G401 (cell line): ENCODE data around the gene KLHL24. TPM values are rescaled to one million over a fixed set of nuclear protein-coding genes. Genes with fewer than 3 reads are reported as not detected.
"Not testable (repeated sequence)": the region's sequence is repeated elsewhere in the genome, so short reads cannot be mapped to it uniquely, and the experiment has no call there.

Experiments used
- DNase-seq: peaks from one replicate; pipeline ENCODE4 v3.0.0-alpha.2; 2015; ENCODE audit warnings: low spot score
- in situ Hi-C: cut with HindIII; loops from 2 replicates; pipeline ENCODE4 v1.10.0; 2016; ENCODE audit warnings: low sequenced_read_pairs, mixed read lengths
- total RNA-seq: library from RNA; depleted of rRNA; stranded (reverse); fragments of >200 nt; shearing (Covaris generic); gene quantifications from 2 replicates; pipeline ENCODE4 v1.2.3, GENCODE V29; 2014

Gene KLHL24
- total RNA-seq, 1 experiment from 2014 or later: 26.8 TPM

GRCh38 chr3:183632725-183633124 lies 2.7 kb upstream of the KLHL24 start:
- in situ Hi-C loops, DNase-seq: not testable (repeated sequence)

GRCh38 chr3:183634707-183635106 lies 716 bp upstream of the KLHL24 start:
- no peak for DNase-seq
- in situ Hi-C loops: no loop called here

GRCh38 chr3:183635107-183635430 lies 354 bp upstream of the KLHL24 start:
- in situ Hi-C loops: no loop called here
- no peak for DNase-seq

DNA sequence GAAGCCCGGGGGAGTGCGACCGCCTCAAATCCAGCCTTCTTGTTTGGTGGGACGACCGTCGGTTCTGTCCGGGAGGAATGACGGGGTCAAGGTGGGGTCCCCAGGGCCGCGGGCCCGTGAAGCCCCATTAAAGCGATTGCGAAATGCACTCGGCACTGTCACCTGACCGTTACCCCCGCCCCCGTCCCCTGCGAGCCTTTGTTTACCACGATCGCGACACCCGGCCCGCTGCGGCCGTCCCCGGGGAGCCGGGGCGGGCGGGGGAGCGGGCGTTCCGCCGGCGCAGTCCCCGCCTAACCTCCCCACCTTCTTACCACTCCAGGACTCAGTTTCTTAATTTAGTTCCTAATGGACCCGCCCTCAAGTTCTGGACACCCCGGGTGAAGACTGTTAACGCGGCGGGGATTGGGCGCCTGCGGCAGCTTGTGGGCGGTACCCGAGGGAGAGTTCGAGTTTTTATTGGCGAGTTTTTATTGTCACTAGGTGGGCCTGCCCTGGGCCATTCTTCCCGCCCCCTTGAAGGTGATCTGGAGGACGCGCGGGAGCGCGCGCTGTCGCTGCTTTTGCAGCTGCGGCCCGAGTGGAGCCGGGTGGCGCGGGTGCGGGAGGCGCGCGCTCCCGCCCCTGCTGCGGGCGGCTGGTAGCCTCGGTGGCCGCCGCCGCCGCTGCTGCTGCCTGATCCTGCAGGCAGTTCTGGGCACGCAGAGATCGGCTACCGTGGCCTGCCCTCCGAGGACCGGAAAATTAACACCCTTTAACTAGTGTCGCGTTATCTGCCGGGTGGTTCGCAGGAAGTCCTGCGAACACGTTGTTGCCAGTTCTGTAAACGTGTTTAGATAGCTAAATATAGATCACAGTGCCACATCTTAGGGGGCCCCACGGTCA lies 1.0 kb downstream of the KLHL24 start:
- in situ Hi-C loops: no loop called here

DNA sequence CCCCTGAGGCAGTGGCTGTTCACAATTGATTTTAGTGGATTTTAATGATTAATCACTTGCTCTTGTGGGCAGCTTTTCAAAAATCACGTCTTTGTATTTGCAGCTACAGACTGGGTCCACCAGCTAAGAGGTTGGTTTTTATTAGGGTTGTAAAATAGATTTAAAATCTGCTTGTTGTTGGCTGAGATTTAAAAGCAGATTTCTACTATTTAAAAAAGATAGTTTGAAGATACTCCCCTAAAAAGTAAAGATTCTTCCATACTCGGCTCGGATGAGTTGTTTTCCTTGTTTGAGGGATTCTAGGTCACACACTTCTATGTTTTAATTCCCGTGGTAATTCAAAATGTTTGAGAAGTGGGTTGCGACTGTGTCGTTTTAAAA lies 1.7 kb downstream of the KLHL24 start:
- DNase-seq: no peak
- in situ Hi-C loops: no loop called here

More for the DNA sequence above, 1.0 kb downstream of the KLHL24 start:
- DNase-seq: peak; percentile 99

DNA sequence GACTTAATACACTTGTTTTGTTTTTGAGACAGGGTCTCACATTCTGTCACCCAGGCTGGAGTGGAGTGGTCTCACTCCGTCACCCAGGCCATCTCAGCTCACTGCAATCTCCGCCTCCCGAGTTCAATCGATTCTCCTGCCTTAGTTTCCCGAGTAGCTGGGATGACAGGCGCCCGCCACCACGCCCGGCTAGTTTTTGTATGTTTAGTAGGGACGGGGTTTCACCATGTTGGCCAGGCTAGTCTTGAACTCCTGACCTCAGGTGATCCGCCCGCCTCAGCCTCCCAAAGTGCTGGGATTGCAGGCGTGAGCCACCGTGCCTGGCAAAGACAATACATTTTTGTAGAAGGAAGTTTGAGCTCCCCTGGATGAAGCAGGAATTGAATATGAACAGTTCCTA lies 2.2 kb downstream of the KLHL24 start:
- DNase-seq, in situ Hi-C loops: not testable (repeated sequence)

- in situ Hi-C loops: no loop called here
- no peak for DNase-seq
Measured at GRCh38 chr3:183638101-183638852, 2.9 kb downstream of the KLHL24 start.

DNA sequence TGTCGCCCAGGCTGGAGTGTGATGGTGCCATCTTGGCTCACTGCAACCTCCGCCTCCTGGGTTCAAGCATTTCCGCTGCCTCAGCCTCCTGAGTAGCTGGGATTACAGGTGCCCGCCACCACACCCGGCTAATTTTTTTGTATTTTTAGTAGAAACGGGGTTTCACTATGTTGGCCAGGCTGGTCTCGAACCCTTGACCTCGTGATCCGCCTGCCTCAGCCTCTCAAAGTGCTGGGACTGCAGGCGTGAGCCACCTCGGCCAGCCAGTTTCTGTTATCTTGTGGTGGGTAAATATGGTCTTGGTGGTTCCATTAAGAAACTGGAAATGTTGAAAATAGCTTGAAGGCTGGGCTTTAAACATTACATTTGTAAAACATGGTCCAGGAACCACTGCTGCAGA lies 5.2 kb downstream of the KLHL24 start:
- DNase-seq, in situ Hi-C loops: not testable (repeated sequence)

DNA sequence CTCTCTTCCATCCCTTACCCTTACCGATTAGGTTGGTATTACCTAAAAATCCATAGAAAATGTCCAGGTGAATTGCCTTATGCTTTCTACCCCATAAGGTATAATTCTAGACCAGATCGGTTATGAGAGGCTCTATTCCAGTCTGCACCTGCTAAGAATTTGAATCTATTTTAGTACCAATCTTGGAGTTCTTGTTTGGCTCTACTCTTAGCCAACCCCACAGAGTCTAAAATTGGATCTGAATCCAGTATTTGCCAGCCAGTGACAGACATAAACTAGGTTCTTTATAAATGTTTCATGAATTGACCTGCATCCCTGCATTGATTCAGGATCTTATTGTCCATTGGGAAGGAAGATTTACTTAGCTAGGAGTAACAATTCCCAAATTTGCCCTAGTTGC lies 6.5 kb downstream of the KLHL24 start:
- in situ Hi-C loops: no loop called here

DNA sequence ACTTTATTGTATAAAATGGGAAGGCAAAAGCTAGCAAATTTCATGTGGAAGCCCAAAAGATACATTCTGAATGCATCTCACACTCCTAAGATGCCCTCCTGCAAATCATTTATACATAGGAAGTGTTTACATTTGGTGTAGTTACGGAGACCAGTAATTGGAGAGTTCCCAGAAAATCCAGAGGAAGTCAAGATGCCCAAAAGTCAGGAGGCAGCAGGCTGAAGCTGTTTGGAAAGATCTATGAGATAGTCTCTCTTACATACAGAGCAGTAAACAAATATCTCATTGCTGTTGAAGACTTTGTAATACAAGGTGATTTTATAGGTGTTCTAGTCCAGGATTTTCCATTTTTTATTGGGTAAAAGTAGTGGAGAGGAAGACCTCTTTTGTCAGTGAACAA lies 8.8 kb downstream of the KLHL24 start:
- in situ Hi-C loops: no loop called here
- DNase-seq: no peak

More for the DNA sequence above, 6.5 kb downstream of the KLHL24 start:
- no peak for DNase-seq

GRCh38 chr3:183645254-183645653 lies 9.8 kb downstream of the KLHL24 start:
- in situ Hi-C loops: no loop called here
- DNase-seq: no peak

DNA sequence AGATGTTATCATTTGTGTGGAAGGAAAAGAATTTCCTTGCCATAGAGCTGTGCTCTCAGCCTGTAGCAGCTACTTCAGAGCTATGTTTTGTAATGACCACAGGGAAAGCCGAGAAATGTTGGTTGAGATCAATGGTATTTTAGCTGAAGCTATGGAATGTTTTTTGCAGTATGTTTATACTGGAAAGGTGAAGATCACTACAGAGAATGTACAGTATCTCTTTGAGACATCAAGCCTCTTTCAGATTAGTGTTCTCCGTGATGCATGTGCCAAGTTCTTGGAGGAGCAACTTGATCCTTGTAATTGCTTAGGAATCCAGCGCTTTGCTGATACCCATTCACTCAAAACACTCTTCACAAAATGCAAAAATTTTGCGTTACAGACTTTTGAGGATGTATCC lies 15.1 kb downstream of the KLHL24 start:
- in situ Hi-C loops: no loop called here
- no peak for DNase-seq

GRCh38 chr3:183653209-183654064 lies 18.0 kb downstream of the KLHL24 start:
- no peak for DNase-seq
- in situ Hi-C loops: no loop called here

- no peak for DNase-seq
- in situ Hi-C loops: no loop called here
Measured at GRCh38 chr3:183654727-183655126, 19.3 kb downstream of the KLHL24 start.

GRCh38 chr3:183662099-183662498 lies 26.7 kb downstream of the KLHL24 start:
- DNase-seq: no peak
- in situ Hi-C loops: no loop called here

- in situ Hi-C loops: no loop called here
- DNase-seq: no peak
Measured at GRCh38 chr3:183664913-183665381, 29.5 kb downstream of the KLHL24 start.

GRCh38 chr3:183680061-183680460 lies 44.6 kb downstream of the KLHL24 start:
- in situ Hi-C loops: no loop called here
- DNase-seq: no peak

GRCh38 chr3:183687705-183688104 lies 52.3 kb downstream of the KLHL24 start:
- in situ Hi-C loops: no loop called here
- DNase-seq: no peak

DNA sequence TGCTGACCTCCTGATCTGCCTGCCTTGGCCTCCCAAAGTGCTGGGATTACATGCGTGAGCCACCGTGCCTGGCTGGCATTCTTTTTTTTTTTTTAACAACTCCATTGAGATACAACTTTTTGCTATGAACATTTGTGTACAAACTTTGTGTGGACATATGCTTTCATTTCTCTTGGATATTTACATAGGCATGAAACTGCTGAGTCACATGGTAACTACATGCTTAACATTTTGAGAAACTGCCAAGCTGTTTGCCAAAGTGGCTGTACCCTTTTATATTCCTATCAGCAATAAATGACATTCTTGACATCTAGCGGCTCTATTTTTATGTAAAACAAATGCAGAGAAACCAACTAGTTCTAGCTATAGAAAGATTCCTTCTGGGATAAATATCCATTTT lies 53.5 kb downstream of the KLHL24 start:
- in situ Hi-C loops: no loop called here
- DNase-seq: no peak
